K562 (cell line): ENCODE results near the gene IL1F10. TPM values are rescaled to one million over a fixed set of nuclear protein-coding genes. Genes with fewer than 3 reads are reported as not detected.

Source experiments
- ATAC-seq: fragments of 200-7000 bp; cut with Tn5 transposase; 3 replicates; pipeline ENCODE4 v1.9.1; 2020; ENCODE audit warnings: moderate library complexity
- BruUV-seq: library from RNA; stranded (reverse); fragments of 400-500 nt; replicated peaks from 2 replicates; lab custom pipeline; 2021; lab: Mats Ljungman, UMichigan
- CTCF ChIA-PET: fragments of 300-600 bp; formaldehyde crosslinking; extraction: SDS; loops from one replicate; lab custom pipeline; 2021; ENCODE audit warnings: low intra/inter-chr PET ratio; lab: Yijun Ruan, JAX
- POLR2A ChIA-PET: fragments of 300-600, 350-650 bp; sonication (Branson Sonifier 250); formaldehyde crosslinking; extraction: SDS; loops from one replicate; lab custom pipeline; 2021; ENCODE audit warnings: antibody characterized with exemption, inconsistent platforms; lab: Yijun Ruan, JAX
- DNase-seq, 4 experiments: peaks; one replicate each; pipeline versions ENCODE4 v3.0.0 to v3.0.0-alpha.2; 2011 to 2018; ENCODE audit warnings: low spot score in 3 of 4, mixed read lengths in 3 of 4; ENCODE audit errors: extremely low read depth in 1 of 4
- FAIRE-seq: peaks from 2 replicates; lab custom pipeline; 2011; peaks lifted over from hg19 to GRCh38; lab: Jason Lieb, UNC
- H2AFZ ChIP-seq: 2 replicates; pipeline ENCODE4 v1.6.0; 2011; ENCODE audit warnings: low read depth, low read length, control low read depth, inconsistent platforms
- H3K27ac ChIP-seq: fragments of 200-600 bp; 3 replicates; pipeline ENCODE4 v1.8.0; 2011; ENCODE audit warnings: low read depth, mild to moderate bottlenecking, control low read depth, inconsistent platforms, low read length, moderate library complexity, mixed read lengths; ENCODE audit errors: extremely low read depth
- H3K27me3 ChIP-seq, 2 experiments: fragments of 300-600 bp in 1 of 2; 2 replicates in 1 of 2; 3 replicates in 1 of 2; pipeline versions ENCODE4 v1.6.0 to v1.8.0; 2011; ENCODE audit warnings: inconsistent platforms in 2 of 2, low read length in 2 of 2, mild to moderate bottlenecking in 1 of 2, mixed read lengths in 1 of 2, moderate library complexity in 1 of 2; ENCODE audit not compliant: control insufficient read depth in 2 of 2, insufficient read depth in 2 of 2
- H3K36me3 ChIP-seq: fragments of 300-600 bp; 3 replicates; pipeline ENCODE4 v1.8.0; 2011; ENCODE audit warnings: mild to moderate bottlenecking, low read length, inconsistent platforms; ENCODE audit not compliant: control insufficient read depth, insufficient read depth
- H3K4me1 ChIP-seq, 2 experiments: fragments of 200-600 bp in 1 of 2; replicated peaks in 1 of 2; 2 replicates in 1 of 2; 3 replicates in 1 of 2; pipeline versions ENCODE4 v1.5.1 to v1.8.0; 2011; ENCODE audit warnings: inconsistent platforms in 2 of 2, low read length in 2 of 2, mild to moderate bottlenecking in 1 of 2, mixed read lengths in 1 of 2, moderate library complexity in 1 of 2; ENCODE audit not compliant: control insufficient read depth in 2 of 2, insufficient read depth in 2 of 2
- H3K4me2 ChIP-seq: 2 replicates; pipeline ENCODE4 v1.6.1; 2011; ENCODE audit warnings: low read length, control low read depth, inconsistent platforms, mixed read lengths; ENCODE audit not compliant: insufficient read depth
- H3K4me3 ChIP-seq: fragments of 200-600 bp; sonication (generic), shearing (Covaris generic); 2 replicates; pipeline ENCODE4 v1.5.1; 2016; ENCODE audit warnings: control low read depth, inconsistent platforms
- H3K79me2 ChIP-seq: fragments of 200-600 bp; 3 replicates; pipeline ENCODE4 v1.8.0; 2011; ENCODE audit warnings: low read length, inconsistent platforms; ENCODE audit not compliant: control insufficient read depth, insufficient read depth
- H3K9ac ChIP-seq, 2 experiments: 2 replicates each; pipeline versions ENCODE4 v1.6.0 to v1.6.1; 2011; ENCODE audit warnings: low read depth in 2 of 2, low read length in 2 of 2, control low read depth in 1 of 2, inconsistent platforms in 1 of 2, mild to moderate bottlenecking in 1 of 2, mixed read lengths in 1 of 2; ENCODE audit not compliant: insufficient read depth in 1 of 2
- H3K9me1 ChIP-seq: one replicate; pipeline ENCODE4 v1.6.0; 2011; ENCODE audit warnings: inconsistent platforms, mild to moderate bottlenecking, low read length, moderate library complexity; ENCODE audit not compliant: control insufficient read depth, insufficient read depth
- H3K9me3 ChIP-seq: replicated peaks from 2 replicates; pipeline ENCODE4 v1.5.1; 2011; ENCODE audit warnings: low read depth, low read length, inconsistent platforms; ENCODE audit not compliant: control insufficient read depth, insufficient read depth
- H4K20me1 ChIP-seq: replicated peaks from 2 replicates; pipeline ENCODE4 v1.6.1; 2011; ENCODE audit warnings: low read length, inconsistent platforms, mixed read lengths; ENCODE audit not compliant: control insufficient read depth, insufficient read depth
- CBX1 ChIP-seq: sonication (generic); IDR thresholded peaks from 2 replicates; pipeline ENCODE4 v1.6.1; 2016; ENCODE audit warnings: antibody characterized with exemption, low read depth, mild to moderate bottlenecking
- CTBP1 ChIP-seq: fragments of 450-650 bp; IDR thresholded peaks from 2 replicates; pipeline ENCODE4 v1.6.1; 2016; ENCODE audit warnings: borderline replicate concordance
- FOXA3 ChIP-seq, 2 experiments: fragments of 450-650 bp in 1 of 2; sonication (generic) in 1 of 2; formaldehyde crosslinking; IDR thresholded peaks in 1 of 2; conservative IDR thresholded peaks in 1 of 2; 2 replicates each; pipeline versions ENCODE4 v1.4.0 to v1.8.0; 2020 to 2022; ENCODE audit warnings: mild to moderate bottlenecking in 2 of 2, missing genetic modification reagents in 1 of 2
- FOXJ3 ChIP-seq: sonication (generic); formaldehyde crosslinking; IDR thresholded peaks from 2 replicates; pipeline ENCODE4 v1.4.0; 2020; ENCODE audit warnings: mild to moderate bottlenecking, missing genetic modification reagents
- ILK ChIP-seq: fragments of 450-650 bp; IDR thresholded peaks from 2 replicates; pipeline ENCODE4 v1.6.1; 2016; ENCODE audit warnings: missing genetic modification characterization, low read depth, mild to moderate bottlenecking, missing compliant biosample characterization, moderate library complexity, borderline replicate concordance
- MAFK ChIP-seq: IDR thresholded peaks from 2 replicates; pipeline ENCODE4 v1.6.1; 2011; ENCODE audit warnings: low read length, improper control_type of control experiment
- MCM3 ChIP-seq: fragments of 450-650 bp; IDR thresholded peaks from 2 replicates; pipeline ENCODE4 v1.6.1; 2016
- NBN ChIP-seq: fragments of 450-650 bp; IDR thresholded peaks from 2 replicates; pipeline ENCODE4 v1.6.1; 2016; ENCODE audit warnings: low read depth, mild to moderate bottlenecking
- SREBF2 ChIP-seq: sonication (generic); formaldehyde crosslinking; IDR thresholded peaks from 2 replicates; pipeline ENCODE4 v1.4.0; 2020; ENCODE audit warnings: mild to moderate bottlenecking, missing genetic modification reagents
- TBL1XR1 ChIP-seq, 2 experiments: IDR thresholded peaks; 2 replicates each; pipeline ENCODE4 v1.6.1; 2012; ENCODE audit warnings: improper control_type of control experiment in 2 of 2, low read length in 2 of 2, mild to moderate bottlenecking in 1 of 2
- THRB ChIP-seq: fragments of 450-650 bp; formaldehyde crosslinking; conservative IDR thresholded peaks from 2 replicates; pipeline ENCODE4 v1.4.0; 2022; ENCODE audit warnings: mild to moderate bottlenecking, missing genetic modification characterization
- WGBS: fragments of 100-300 bp; shearing (Covaris generic); methylation state at CpG from one replicate; pipeline ENCODE4 v1.1.6; 2016; ENCODE audit warnings: low coverage, mixed read lengths; ENCODE audit not compliant: insufficient coverage; ENCODE audit errors: missing lambda C conversion rate; 5-methylcytosine and 5-hydroxymethylcytosine counted together
- in situ Hi-C: fragments of 300-500 bp; cut with MboI; formaldehyde crosslinking; loops from 4 replicates; pipeline ENCODE4 v1.15.0; 2018; ENCODE audit warnings: inconsistent platforms, mixed read lengths
- intact Hi-C: fragments of 100-400 bp; cut with micrococcal nuclease; formaldehyde crosslinking; loops from 2 replicates; pipeline ENCODE4 v1.14.2; 2022
- polyA plus RNA-seq, 8 experiments: library from polyadenylated mRNA; depleted of rRNA in 4 of 8; stranded (reverse) in 5 of 8; unstranded in 3 of 8; fragments of >200 nt; fragmentation: Nextera tagmentation in 2 of 8; fragmentation: Illumina TruSeq in 1 of 8; extraction: Ambion mirVana in 2 of 8; extraction: Trizol in 1 of 8; gene quantifications; 2 replicates each; pipeline versions ENCODE4 v1.2.1 to v1.2.3, GENCODE V29; 2011 to 2014; ENCODE audit warnings: inconsistent platforms in 1 of 8, missing spikeins in 1 of 8
- total RNA-seq, 7 experiments: library from RNA; depleted of rRNA in 6 of 7; stranded (reverse); fragments of >200 nt in 6 of 7; fragmentation: Illumina TruSeq in 2 of 7; extraction: Trizol in 2 of 7; gene quantifications; 2 replicates each; pipeline versions ENCODE4 v1.2.1 to v1.2.3, GENCODE V29; 2011 to 2021; ENCODE audit warnings: low replicate concordance in 1 of 7
- TF ChIP-seq, protein P1 (sequence below), 2 experiments: fragments of 450-650 bp; IDR thresholded peaks; 2 replicates each; pipeline ENCODE4 v1.6.1; 2016
- TF ChIP-seq, protein P2 (sequence below), 2 experiments: fragments of 450-650 bp in 1 of 2; sonication (generic) in 1 of 2; formaldehyde crosslinking; conservative IDR thresholded peaks; 2 replicates each; pipeline versions ENCODE4 v1.4.0 to v1.8.1; 2020 to 2022; ENCODE audit warnings: mild to moderate bottlenecking in 1 of 2, missing genetic modification reagents in 1 of 2
- TF ChIP-seq, protein P3 (sequence below): sonication (generic); formaldehyde crosslinking; IDR thresholded peaks from 2 replicates; pipeline ENCODE4 v1.8.0; 2023; ENCODE audit warnings: mild to moderate bottlenecking, missing genetic modification reagents
- TF ChIP-seq, protein P4 (sequence below): sonication (generic); formaldehyde crosslinking; IDR thresholded peaks from 2 replicates; pipeline ENCODE4 v1.8.0; 2022; ENCODE audit warnings: missing genetic modification reagents, mild to moderate bottlenecking, borderline replicate concordance
- TF ChIP-seq, protein P5 (sequence below): fragments of 250-450 bp; sonication (Bioruptor Pico); IDR thresholded peaks from 2 replicates; pipeline ENCODE4 v1.8.0; 2021; ENCODE audit warnings: mild to moderate bottlenecking, moderate library complexity

Gene IL1F10
- total and polyA plus RNA-seq, 9 of the 15 experiments (the other 6 are each of a cell fraction or from before 2014, with no cell fraction given) = not detected

- no TSS peak for BruUV-seq
- Histone ChIP-seq H3K27ac (no peak overlapping the region), H3K4me1 (peaks cover 4 to 12% of the 10 kb centered on the region in 2 experiments; a peak in 3 of 5 replicates), H3K9me1 (no peaks in the 10 kb centered on the region), H3K4me2 (no peak overlapping the region), H2AFZ (no peak overlapping the region), H4K20me1 (no peaks in the 10 kb centered on the region), H3K9me3 (no peaks in the 10 kb centered on the region), H3K79me2 (no peaks in the 10 kb centered on the region), H3K36me3 (no peaks in the 10 kb centered on the region), H3K4me3 (no peak overlapping the region), H3K9ac (no peak overlapping the region), H3K27me3 (peaks cover 4 to 16% of the 10 kb centered on the region in 2 experiments; a peak in 4 of 5 replicates)
- 32% methylated on average over 2 of the region's 2 CpGs for WGBS
- intact Hi-C loops (no loop called here), in situ Hi-C loops (no loop called here)
- DNase-seq (no peak), ATAC-seq (no peak), FAIRE-seq (no peak)
- ChIA-PET POLR2A (interaction anchor here (1.3 kb wide), 1 partner anchor 9 kb away, joined by 4 read pairs; no protein-coding TSS in a partner anchor), CTCF (interaction anchor here (0.6 kb wide), 1 partner anchor 1733 kb away, joined by 3 read pairs; no protein-coding TSS in a partner anchor)
- TF ChIP-seq CTBP1 (no peak), THRB (CRISPR knock-in tag) (no peak), MAFK (no peak), ILK (no peak), CBX1 (no peak), FOXA3 (CRISPR knock-in tag; conservative IDR thresholded peaks at IDR 0.05 in 1 of 2, IDR thresholded peaks at IDR 0.05 in 1 of 2) (no peak), TBL1XR1 (IDR thresholded peaks at IDR 0.05; ENCODE audit: low read length in 2 of 2) (no peak), NBN (no peak), FOXJ3 (CRISPR knock-in tag) (no peak), MCM3 (no peak), SREBF2 (no peak)
- TF ChIP-seq, protein P1, sequence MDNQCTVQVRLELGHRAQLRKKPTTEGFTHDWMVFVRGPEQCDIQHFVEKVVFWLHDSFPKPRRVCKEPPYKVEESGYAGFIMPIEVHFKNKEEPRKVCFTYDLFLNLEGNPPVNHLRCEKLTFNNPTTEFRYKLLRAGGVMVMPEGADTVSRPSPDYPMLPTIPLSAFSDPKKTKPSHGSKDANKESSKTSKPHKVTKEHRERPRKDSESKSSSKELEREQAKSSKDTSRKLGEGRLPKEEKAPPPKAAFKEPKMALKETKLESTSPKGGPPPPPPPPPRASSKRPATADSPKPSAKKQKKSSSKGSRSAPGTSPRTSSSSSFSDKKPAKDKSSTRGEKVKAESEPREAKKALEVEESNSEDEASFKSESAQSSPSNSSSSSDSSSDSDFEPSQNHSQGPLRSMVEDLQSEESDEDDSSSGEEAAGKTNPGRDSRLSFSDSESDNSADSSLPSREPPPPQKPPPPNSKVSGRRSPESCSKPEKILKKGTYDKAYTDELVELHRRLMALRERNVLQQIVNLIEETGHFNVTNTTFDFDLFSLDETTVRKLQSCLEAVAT (IDR thresholded peaks at IDR 0.05) = no peak
- TF ChIP-seq, protein P2, sequence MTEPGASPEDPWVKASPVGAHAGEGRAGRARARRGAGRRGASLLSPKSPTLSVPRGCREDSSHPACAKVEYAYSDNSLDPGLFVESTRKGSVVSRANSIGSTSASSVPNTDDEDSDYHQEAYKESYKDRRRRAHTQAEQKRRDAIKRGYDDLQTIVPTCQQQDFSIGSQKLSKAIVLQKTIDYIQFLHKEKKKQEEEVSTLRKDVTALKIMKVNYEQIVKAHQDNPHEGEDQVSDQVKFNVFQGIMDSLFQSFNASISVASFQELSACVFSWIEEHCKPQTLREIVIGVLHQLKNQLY (CRISPR knock-in tag; conservative IDR thresholded peaks at IDR 0.05) = no peak
- TF ChIP-seq, protein P3, sequence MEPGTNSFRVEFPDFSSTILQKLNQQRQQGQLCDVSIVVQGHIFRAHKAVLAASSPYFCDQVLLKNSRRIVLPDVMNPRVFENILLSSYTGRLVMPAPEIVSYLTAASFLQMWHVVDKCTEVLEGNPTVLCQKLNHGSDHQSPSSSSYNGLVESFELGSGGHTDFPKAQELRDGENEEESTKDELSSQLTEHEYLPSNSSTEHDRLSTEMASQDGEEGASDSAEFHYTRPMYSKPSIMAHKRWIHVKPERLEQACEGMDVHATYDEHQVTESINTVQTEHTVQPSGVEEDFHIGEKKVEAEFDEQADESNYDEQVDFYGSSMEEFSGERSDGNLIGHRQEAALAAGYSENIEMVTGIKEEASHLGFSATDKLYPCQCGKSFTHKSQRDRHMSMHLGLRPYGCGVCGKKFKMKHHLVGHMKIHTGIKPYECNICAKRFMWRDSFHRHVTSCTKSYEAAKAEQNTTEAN (CRISPR knock-in tag) = no peak
- TF ChIP-seq, protein P4, sequence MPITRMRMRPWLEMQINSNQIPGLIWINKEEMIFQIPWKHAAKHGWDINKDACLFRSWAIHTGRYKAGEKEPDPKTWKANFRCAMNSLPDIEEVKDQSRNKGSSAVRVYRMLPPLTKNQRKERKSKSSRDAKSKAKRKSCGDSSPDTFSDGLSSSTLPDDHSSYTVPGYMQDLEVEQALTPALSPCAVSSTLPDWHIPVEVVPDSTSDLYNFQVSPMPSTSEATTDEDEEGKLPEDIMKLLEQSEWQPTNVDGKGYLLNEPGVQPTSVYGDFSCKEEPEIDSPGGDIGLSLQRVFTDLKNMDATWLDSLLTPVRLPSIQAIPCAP (CRISPR knock-in tag) = no peak
- TF ChIP-seq, protein P5, sequence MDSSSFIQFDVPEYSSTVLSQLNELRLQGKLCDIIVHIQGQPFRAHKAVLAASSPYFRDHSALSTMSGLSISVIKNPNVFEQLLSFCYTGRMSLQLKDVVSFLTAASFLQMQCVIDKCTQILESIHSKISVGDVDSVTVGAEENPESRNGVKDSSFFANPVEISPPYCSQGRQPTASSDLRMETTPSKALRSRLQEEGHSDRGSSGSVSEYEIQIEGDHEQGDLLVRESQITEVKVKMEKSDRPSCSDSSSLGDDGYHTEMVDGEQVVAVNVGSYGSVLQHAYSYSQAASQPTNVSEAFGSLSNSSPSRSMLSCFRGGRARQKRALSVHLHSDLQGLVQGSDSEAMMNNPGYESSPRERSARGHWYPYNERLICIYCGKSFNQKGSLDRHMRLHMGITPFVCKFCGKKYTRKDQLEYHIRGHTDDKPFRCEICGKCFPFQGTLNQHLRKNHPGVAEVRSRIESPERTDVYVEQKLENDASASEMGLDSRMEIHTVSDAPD (CRISPR knock-in tag) = no peak
These were observed 50.5 kb downstream of the IL1F10 start for GRCh38 chr2:113118263-113118657.
